ENCODE results near the gene GUCY1A2.

GUCY1A2 gene

GRCh38 chr11:106856566-106856965, 161.7 kb downstream of the GUCY1A2 start:
- Histone ChIP-seq H3K4me3 (ENCODE audit: low read length in 2 of 2) (no peak overlapping the region), H3K27me3 (ENCODE audit: control insufficient read depth in 2 of 2, insufficient read depth in 2 of 2, low read length in 2 of 2) (no peaks in the 10 kb centered on the region), H3K4me1 (ENCODE audit: control insufficient read depth in 2 of 2, insufficient read depth in 2 of 2, low read length in 2 of 2) (no peaks in the 10 kb centered on the region), H3K27ac (ENCODE audit: low read depth in 2 of 2, low read length in 2 of 2) (no peak overlapping the region), H3K9ac (ENCODE audit: low read depth in 1 of 2, low read length in 2 of 2) (no peak overlapping the region), H3K36me3 (ENCODE audit: control insufficient read depth in 2 of 2, insufficient read depth in 2 of 2, low read length in 2 of 2) (no peaks in the 10 kb centered on the region), H3K9me3 (ENCODE audit: control insufficient read depth in 2 of 2, low read length in 2 of 2) (peaks cover 0 to 9% of the 10 kb centered on the region in 2 donors)

GRCh38 chr11:106854429-106854828, 163.8 kb downstream of the GUCY1A2 start:
- Histone ChIP-seq H3K27me3 (ENCODE audit: control insufficient read depth in 2 of 2, insufficient read depth in 2 of 2, low read length in 2 of 2) (no peaks in the 10 kb centered on the region), H3K4me1 (ENCODE audit: control insufficient read depth in 2 of 2, insufficient read depth in 2 of 2, low read length in 2 of 2) (no peaks in the 10 kb centered on the region), H3K9ac (ENCODE audit: low read depth in 1 of 2, low read length in 2 of 2) (no peak overlapping the region), H3K36me3 (ENCODE audit: control insufficient read depth in 2 of 2, insufficient read depth in 2 of 2, low read length in 2 of 2) (no peaks in the 10 kb centered on the region), H3K4me3 (ENCODE audit: low read length in 2 of 2) (no peak overlapping the region), H3K9me3 (ENCODE audit: control insufficient read depth in 2 of 2, low read length in 2 of 2) (peaks cover 0 to 9% of the 10 kb centered on the region in 2 donors), H3K27ac (ENCODE audit: low read depth in 2 of 2, low read length in 2 of 2) (no peak overlapping the region)

- Histone ChIP-seq H3K4me1 (ENCODE audit: control insufficient read depth in 2 of 2, insufficient read depth in 2 of 2, low read length in 2 of 2) (no peaks in the 10 kb centered on the region), H3K9me3 (ENCODE audit: control insufficient read depth in 2 of 2, low read length in 2 of 2) (peaks cover 0 to 9% of the 10 kb centered on the region in 2 donors), H3K27me3 (ENCODE audit: control insufficient read depth in 2 of 2, insufficient read depth in 2 of 2, low read length in 2 of 2) (no peaks in the 10 kb centered on the region), H3K36me3 (ENCODE audit: control insufficient read depth in 2 of 2, insufficient read depth in 2 of 2, low read length in 2 of 2) (no peaks in the 10 kb centered on the region), H3K4me3 (ENCODE audit: low read length in 2 of 2) (no peak overlapping the region), H3K9ac (ENCODE audit: low read depth in 1 of 2, low read length in 2 of 2) (no peak overlapping the region), H3K27ac (ENCODE audit: low read depth in 2 of 2, low read length in 2 of 2) (no peak overlapping the region)
Measured at GRCh38 chr11:106853850-106854401, 164.3 kb downstream of the GUCY1A2 start.

- Histone ChIP-seq H3K36me3 (ENCODE audit: control insufficient read depth in 2 of 2, insufficient read depth in 2 of 2, low read length in 2 of 2) (no peaks in the 10 kb centered on the region), H3K4me1 (ENCODE audit: control insufficient read depth in 2 of 2, insufficient read depth in 2 of 2, low read length in 2 of 2) (no peaks in the 10 kb centered on the region), H3K9ac (ENCODE audit: low read depth in 1 of 2, low read length in 2 of 2) (no peak overlapping the region), H3K27me3 (ENCODE audit: control insufficient read depth in 2 of 2, insufficient read depth in 2 of 2, low read length in 2 of 2) (no peaks in the 10 kb centered on the region), H3K27ac (ENCODE audit: low read depth in 2 of 2, low read length in 2 of 2) (no peak overlapping the region), H3K9me3 (ENCODE audit: control insufficient read depth in 2 of 2, low read length in 2 of 2) (peaks cover 0 to 9% of the 10 kb centered on the region in 2 donors), H3K4me3 (ENCODE audit: low read length in 2 of 2) (no peak overlapping the region)
Measured at GRCh38 chr11:106852779-106853178, 165.5 kb downstream of the GUCY1A2 start.

GRCh38 chr11:106848526-106848925, 169.8 kb downstream of the GUCY1A2 start:
- no peak overlapping the region for H3K4me3 ChIP-seq (ENCODE audit: low read length in 2 of 2)
- H3K27me3 ChIP-seq (ENCODE audit: control insufficient read depth in 2 of 2, insufficient read depth in 2 of 2, low read length in 2 of 2): no peaks in the 10 kb centered on the region
- no peaks in the 10 kb centered on the region for H3K4me1 ChIP-seq (ENCODE audit: control insufficient read depth in 2 of 2, insufficient read depth in 2 of 2, low read length in 2 of 2)

GRCh38 chr11:106842134-106842533, 176.1 kb downstream of the GUCY1A2 start:
- Histone ChIP-seq H3K9ac (ENCODE audit: low read depth in 1 of 2, low read length in 2 of 2) (no peak overlapping the region), H3K36me3 (ENCODE audit: control insufficient read depth in 2 of 2, insufficient read depth in 2 of 2, low read length in 2 of 2) (no peaks in the 10 kb centered on the region), H3K9me3 (ENCODE audit: control insufficient read depth in 2 of 2, low read length in 2 of 2) (no peaks in the 10 kb centered on the region), H3K27ac (ENCODE audit: low read depth in 2 of 2, low read length in 2 of 2) (no peak overlapping the region), H3K4me1 (ENCODE audit: control insufficient read depth in 2 of 2, insufficient read depth in 2 of 2, low read length in 2 of 2) (no peaks in the 10 kb centered on the region), H3K27me3 (ENCODE audit: control insufficient read depth in 2 of 2, insufficient read depth in 2 of 2, low read length in 2 of 2) (no peaks in the 10 kb centered on the region), H3K4me3 (ENCODE audit: low read length in 2 of 2) (no peak overlapping the region)

More at GRCh38 chr11:106848526-106848925, 169.8 kb downstream of the GUCY1A2 start:
- no peaks in the 10 kb centered on the region for H3K9me3 ChIP-seq (ENCODE audit: control insufficient read depth in 2 of 2, low read length in 2 of 2)
- no peak overlapping the region for H3K27ac ChIP-seq (ENCODE audit: low read depth in 2 of 2, low read length in 2 of 2)
- H3K36me3 ChIP-seq (ENCODE audit: control insufficient read depth in 2 of 2, insufficient read depth in 2 of 2, low read length in 2 of 2): no peaks in the 10 kb centered on the region
- no peak overlapping the region for H3K9ac ChIP-seq (ENCODE audit: low read depth in 1 of 2, low read length in 2 of 2)

GRCh38 chr11:106840947-106841346, 177.3 kb downstream of the GUCY1A2 start:
- H3K9ac ChIP-seq (ENCODE audit: low read depth in 1 of 2, low read length in 2 of 2): no peak overlapping the region
- no peak overlapping the region for H3K27ac ChIP-seq (ENCODE audit: low read depth in 2 of 2, low read length in 2 of 2)
- H3K36me3 ChIP-seq (ENCODE audit: control insufficient read depth in 2 of 2, insufficient read depth in 2 of 2, low read length in 2 of 2): no peaks in the 10 kb centered on the region
- no peak overlapping the region for H3K4me3 ChIP-seq (ENCODE audit: low read length in 2 of 2)
- no peaks in the 10 kb centered on the region for H3K27me3 ChIP-seq (ENCODE audit: control insufficient read depth in 2 of 2, insufficient read depth in 2 of 2, low read length in 2 of 2)
- no peaks in the 10 kb centered on the region for H3K9me3 ChIP-seq (ENCODE audit: control insufficient read depth in 2 of 2, low read length in 2 of 2)
- no peaks in the 10 kb centered on the region for H3K4me1 ChIP-seq (ENCODE audit: control insufficient read depth in 2 of 2, insufficient read depth in 2 of 2, low read length in 2 of 2)

GRCh38 chr11:106840146-106840545, 178.1 kb downstream of the GUCY1A2 start:
- H3K27me3 ChIP-seq (ENCODE audit: control insufficient read depth in 2 of 2, insufficient read depth in 2 of 2, low read length in 2 of 2): no peaks in the 10 kb centered on the region
- H3K4me3 ChIP-seq (ENCODE audit: low read length in 2 of 2): no peak overlapping the region

GRCh38 chr11:106834567-106834966, 183.7 kb downstream of the GUCY1A2 start:
- Histone ChIP-seq H3K9ac (ENCODE audit: low read depth in 1 of 2, low read length in 2 of 2) (no peak overlapping the region), H3K36me3 (ENCODE audit: control insufficient read depth in 2 of 2, insufficient read depth in 2 of 2, low read length in 2 of 2) (no peaks in the 10 kb centered on the region), H3K27ac (ENCODE audit: low read depth in 2 of 2, low read length in 2 of 2) (no peak overlapping the region), H3K4me3 (ENCODE audit: low read length in 2 of 2) (no peak overlapping the region), H3K27me3 (ENCODE audit: control insufficient read depth in 2 of 2, insufficient read depth in 2 of 2, low read length in 2 of 2) (no peaks in the 10 kb centered on the region), H3K4me1 (ENCODE audit: control insufficient read depth in 2 of 2, insufficient read depth in 2 of 2, low read length in 2 of 2) (no peaks in the 10 kb centered on the region), H3K9me3 (ENCODE audit: control insufficient read depth in 2 of 2, low read length in 2 of 2) (no peaks in the 10 kb centered on the region)

More at GRCh38 chr11:106840146-106840545, 178.1 kb downstream of the GUCY1A2 start:
- H3K27ac ChIP-seq (ENCODE audit: low read depth in 2 of 2, low read length in 2 of 2): no peak overlapping the region
- H3K9me3 ChIP-seq (ENCODE audit: control insufficient read depth in 2 of 2, low read length in 2 of 2): no peaks in the 10 kb centered on the region
- no peaks in the 10 kb centered on the region for H3K36me3 ChIP-seq (ENCODE audit: control insufficient read depth in 2 of 2, insufficient read depth in 2 of 2, low read length in 2 of 2)
- H3K9ac ChIP-seq (ENCODE audit: low read depth in 1 of 2, low read length in 2 of 2): no peak overlapping the region
- no peaks in the 10 kb centered on the region for H3K4me1 ChIP-seq (ENCODE audit: control insufficient read depth in 2 of 2, insufficient read depth in 2 of 2, low read length in 2 of 2)

- Histone ChIP-seq H3K9me3 (ENCODE audit: control insufficient read depth in 2 of 2, low read length in 2 of 2) (no peaks in the 10 kb centered on the region), H3K4me3 (ENCODE audit: low read length in 2 of 2) (no peak overlapping the region), H3K4me1 (ENCODE audit: control insufficient read depth in 2 of 2, insufficient read depth in 2 of 2, low read length in 2 of 2) (no peaks in the 10 kb centered on the region), H3K27me3 (ENCODE audit: control insufficient read depth in 2 of 2, insufficient read depth in 2 of 2, low read length in 2 of 2) (no peaks in the 10 kb centered on the region), H3K27ac (ENCODE audit: low read depth in 2 of 2, low read length in 2 of 2) (no peak overlapping the region), H3K9ac (ENCODE audit: low read depth in 1 of 2, low read length in 2 of 2) (no peak overlapping the region), H3K36me3 (ENCODE audit: control insufficient read depth in 2 of 2, insufficient read depth in 2 of 2, low read length in 2 of 2) (no peaks in the 10 kb centered on the region)
Measured at GRCh38 chr11:106828976-106829375, 189.3 kb downstream of the GUCY1A2 start.

- no peak overlapping the region for H3K4me3 ChIP-seq (ENCODE audit: low read length in 2 of 2)
- H3K9me3 ChIP-seq (ENCODE audit: control insufficient read depth in 2 of 2, low read length in 2 of 2): no peaks in the 10 kb centered on the region
- no peaks in the 10 kb centered on the region for H3K4me1 ChIP-seq (ENCODE audit: control insufficient read depth in 2 of 2, insufficient read depth in 2 of 2, low read length in 2 of 2)
- no peak overlapping the region for H3K27ac ChIP-seq (ENCODE audit: low read depth in 2 of 2, low read length in 2 of 2)
- no peaks in the 10 kb centered on the region for H3K36me3 ChIP-seq (ENCODE audit: control insufficient read depth in 2 of 2, insufficient read depth in 2 of 2, low read length in 2 of 2)
- no peak overlapping the region for H3K9ac ChIP-seq (ENCODE audit: low read depth in 1 of 2, low read length in 2 of 2)
- no peaks in the 10 kb centered on the region for H3K27me3 ChIP-seq (ENCODE audit: control insufficient read depth in 2 of 2, insufficient read depth in 2 of 2, low read length in 2 of 2)
Measured at GRCh38 chr11:106828576-106828975, 189.7 kb downstream of the GUCY1A2 start.

Measured in mucosa of rectum (tissue), 2 donors.